ENCODE data around the gene CRACDL.

DNA sequence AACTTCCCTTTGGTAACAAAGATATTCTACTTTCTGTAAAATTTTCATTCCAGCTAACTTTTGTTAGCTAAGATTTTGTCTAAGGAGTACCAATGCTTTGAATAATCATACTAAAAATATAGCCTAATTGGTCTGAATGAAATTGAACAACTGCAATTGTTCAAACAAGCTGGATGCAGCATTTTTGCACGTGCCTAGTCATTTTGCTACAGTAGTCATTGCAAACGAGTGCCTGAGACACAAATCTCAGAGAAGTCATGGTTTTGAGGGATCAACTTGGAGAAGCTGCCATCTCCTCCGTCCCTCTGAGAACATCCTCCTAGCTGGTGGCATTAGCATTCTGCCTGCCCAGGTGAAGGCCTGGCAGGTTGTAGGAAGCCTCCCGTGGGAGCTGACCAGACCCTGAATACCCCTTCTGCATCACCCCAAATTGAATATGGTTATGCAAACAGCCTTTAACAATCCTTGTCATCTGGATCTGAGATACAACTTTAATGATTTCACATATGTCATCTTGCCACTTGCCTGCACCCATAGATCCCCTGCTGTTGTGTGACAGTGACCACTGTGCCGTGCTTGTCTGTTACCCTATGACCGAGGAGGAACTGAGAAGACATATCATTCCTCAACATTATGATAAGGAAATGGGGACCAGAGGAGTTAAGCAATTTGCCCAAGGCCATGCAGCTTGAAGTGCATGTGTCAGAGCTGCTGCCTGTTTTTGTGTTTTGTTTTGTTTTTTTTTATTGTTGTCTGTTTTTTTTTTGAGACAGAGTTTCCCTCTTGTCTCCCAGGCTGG lies 176.0 kb downstream of the CRACDL start:
- TF ChIP-seq FOXA1 (IDR thresholded peaks at IDR 0.05) (no peak), FOXK2 (IDR thresholded peaks at IDR 0.05) (no peak), LEF1 (IDR thresholded peaks at IDR 0.05; ENCODE audit: borderline replicate concordance) (no peak), NFRKB (IDR thresholded peaks at IDR 0.05) (no peak), SUZ12 (IDR thresholded peaks at IDR 0.05) (no peak), FOXM1 (IDR thresholded peaks at IDR 0.05; ENCODE audit: borderline replicate concordance) (no peak), SP1 (IDR thresholded peaks at IDR 0.05) (no peak), ARNT (IDR thresholded peaks at IDR 0.05) (no peak), CTBP1 (IDR thresholded peaks at IDR 0.05; ENCODE audit: borderline replicate concordance) (no peak), ELF4 (IDR thresholded peaks at IDR 0.05) (no peak), TARDBP (IDR thresholded peaks at IDR 0.05) (no peak), BHLHE40 (IDR thresholded peaks at IDR 0.05; ENCODE audit: borderline replicate concordance) (no peak)

Data from HEK293T (cell line).